ENCODE measurements around the gene RRAGC. TPM values are rescaled to one million over a fixed set of nuclear protein-coding genes. Genes with fewer than 3 reads are reported as not detected.
"Not testable (repeated sequence)": the region's sequence is repeated elsewhere in the genome, so short reads cannot be mapped to it uniquely, and the experiment has no call there.

RRAGC gene
- total RNA-seq, 1 donor from 2014 or later = 18.8 TPM

GRCh38 chr1:38818175-38818976, 41.2 kb downstream of the RRAGC start:
- DNase-seq (ENCODE audit: low spot score in 2 of 2) (peak; percentile 62 to 72), FAIRE-seq (no peak)

GRCh38 chr1:38817267-38818174, 42.1 kb downstream of the RRAGC start:
- FAIRE-seq = no peak
- DNase-seq (ENCODE audit: low spot score in 2 of 2) = no peak

GRCh38 chr1:38815903-38816627, 43.5 kb downstream of the RRAGC start:
- FAIRE-seq (no peak), DNase-seq (ENCODE audit: low spot score in 2 of 2) (no peak)

- DNase-seq (ENCODE audit: low spot score in 2 of 2) (no peak), FAIRE-seq (no peak)
These were observed 44.5 kb downstream of the RRAGC start for GRCh38 chr1:38814984-38815464.

- DNase-seq (ENCODE audit: low spot score in 2 of 2) (no peak), FAIRE-seq (no peak)
These were observed 45.1 kb downstream of the RRAGC start for GRCh38 chr1:38814444-38814983.

GRCh38 chr1:38812981-38813380, 46.6 kb downstream of the RRAGC start:
- FAIRE-seq = no peak
- DNase-seq (ENCODE audit: low spot score in 2 of 2) = no peak

- DNase-seq (ENCODE audit: low spot score in 2 of 2); FAIRE-seq: not testable (repeated sequence)
These were observed 48.1 kb downstream of the RRAGC start for GRCh38 chr1:38811466-38811865.

GRCh38 chr1:38806090-38806489, 53.5 kb downstream of the RRAGC start:
- DNase-seq (ENCODE audit: low spot score in 2 of 2) (no peak), FAIRE-seq (no peak)

GRCh38 chr1:38805036-38805435, 54.5 kb downstream of the RRAGC start:
- FAIRE-seq = no peak
- DNase-seq (ENCODE audit: low spot score in 2 of 2) = no peak

- FAIRE-seq (no peak), DNase-seq (ENCODE audit: low spot score in 2 of 2) (peak; percentile 40 to 58)
These were observed 55.3 kb downstream of the RRAGC start for GRCh38 chr1:38804062-38804886.

GRCh38 chr1:38803647-38804046, 55.9 kb downstream of the RRAGC start:
- DNase-seq (ENCODE audit: low spot score in 2 of 2) (no peak), FAIRE-seq (no peak)

GRCh38 chr1:38800720-38801671, 58.6 kb downstream of the RRAGC start:
- no peak for FAIRE-seq

GRCh38 chr1:38793299-38793698, 66.3 kb downstream of the RRAGC start:
- DNase-seq (ENCODE audit: low spot score in 2 of 2) (no peak), FAIRE-seq (no peak)

More at GRCh38 chr1:38800720-38801671, 58.6 kb downstream of the RRAGC start:
- no peak for DNase-seq (ENCODE audit: low spot score in 2 of 2)

GRCh38 chr1:38791892-38792291, 67.7 kb downstream of the RRAGC start:
- FAIRE-seq (no peak), DNase-seq (ENCODE audit: low spot score in 2 of 2) (no peak)

GRCh38 chr1:38791164-38791515, 68.4 kb downstream of the RRAGC start:
- FAIRE-seq = no peak
- no peak for DNase-seq (ENCODE audit: low spot score in 2 of 2)

GRCh38 chr1:38790422-38791163, 69.0 kb downstream of the RRAGC start:
- DNase-seq (ENCODE audit: low spot score in 2 of 2) (no peak), FAIRE-seq (no peak)

GRCh38 chr1:38789498-38790169, 69.9 kb downstream of the RRAGC start:
- FAIRE-seq = no peak

More at GRCh38 chr1:38789498-38790169, 69.9 kb downstream of the RRAGC start:
- DNase-seq (ENCODE audit: low spot score in 2 of 2) = no peak
